ENCODE measurements around the gene EPB42.

The EPB42 gene

DNA sequence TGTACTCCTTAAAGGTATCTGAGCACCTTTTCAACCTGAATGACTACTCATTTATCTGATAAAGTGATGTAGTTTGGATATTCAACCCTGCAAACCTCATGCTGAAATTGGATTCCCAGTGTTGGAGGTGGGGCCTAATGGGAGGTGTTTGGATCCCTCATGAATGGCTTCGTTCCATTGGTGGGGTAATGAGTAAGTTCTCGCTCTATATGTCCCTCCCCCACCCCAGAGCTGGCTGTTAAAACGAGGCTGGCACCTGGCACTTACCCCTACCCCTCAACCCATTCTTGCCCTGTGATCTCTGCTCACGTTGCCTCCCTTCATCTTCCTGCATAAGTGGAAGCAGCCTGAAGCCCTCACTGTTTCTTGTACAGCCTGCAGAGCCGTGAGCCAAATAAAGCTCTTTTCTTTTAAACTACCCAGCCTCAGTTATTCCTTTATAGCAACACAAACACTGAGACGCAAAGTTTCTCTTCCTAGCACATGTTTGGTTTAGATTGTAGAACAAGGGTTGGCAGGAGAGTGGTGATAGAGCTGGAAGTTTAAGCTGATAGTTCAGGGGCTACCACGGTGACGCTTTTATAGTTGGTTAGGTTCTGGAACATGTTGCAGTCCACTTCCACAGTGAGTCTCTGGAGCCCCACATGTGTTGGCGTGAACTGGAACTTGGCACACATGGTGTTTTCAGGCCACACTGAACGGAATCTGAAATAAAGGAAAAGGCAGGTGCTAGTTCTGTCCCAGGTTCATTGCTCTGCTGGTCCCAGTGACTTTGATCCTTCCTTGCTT is 23.9 kb downstream of the EPB42 start:
- Histone ChIP-seq H3K27me3 (ENCODE audit: control insufficient read depth, insufficient read depth, low read length) (no peaks in the 10 kb centered on the region), H3K9me3 (ENCODE audit: control insufficient read depth, low read length) (no peaks in the 10 kb centered on the region), H3K27ac (no peak overlapping the region), H3K36me3 (ENCODE audit: control insufficient read depth, insufficient read depth, low read length) (no peaks in the 10 kb centered on the region), H3K9ac (no peak overlapping the region), H3K4me2 (ENCODE audit: low read length) (no peak overlapping the region), H3K4me1 (no peaks in the 10 kb centered on the region), H3K79me2 (no peaks in the 10 kb centered on the region), H3K4me3 (ENCODE audit: low read depth, low read length) (no peak overlapping the region), H2AFZ (no peak overlapping the region)
- TF ChIP-seq, protein P1, sequence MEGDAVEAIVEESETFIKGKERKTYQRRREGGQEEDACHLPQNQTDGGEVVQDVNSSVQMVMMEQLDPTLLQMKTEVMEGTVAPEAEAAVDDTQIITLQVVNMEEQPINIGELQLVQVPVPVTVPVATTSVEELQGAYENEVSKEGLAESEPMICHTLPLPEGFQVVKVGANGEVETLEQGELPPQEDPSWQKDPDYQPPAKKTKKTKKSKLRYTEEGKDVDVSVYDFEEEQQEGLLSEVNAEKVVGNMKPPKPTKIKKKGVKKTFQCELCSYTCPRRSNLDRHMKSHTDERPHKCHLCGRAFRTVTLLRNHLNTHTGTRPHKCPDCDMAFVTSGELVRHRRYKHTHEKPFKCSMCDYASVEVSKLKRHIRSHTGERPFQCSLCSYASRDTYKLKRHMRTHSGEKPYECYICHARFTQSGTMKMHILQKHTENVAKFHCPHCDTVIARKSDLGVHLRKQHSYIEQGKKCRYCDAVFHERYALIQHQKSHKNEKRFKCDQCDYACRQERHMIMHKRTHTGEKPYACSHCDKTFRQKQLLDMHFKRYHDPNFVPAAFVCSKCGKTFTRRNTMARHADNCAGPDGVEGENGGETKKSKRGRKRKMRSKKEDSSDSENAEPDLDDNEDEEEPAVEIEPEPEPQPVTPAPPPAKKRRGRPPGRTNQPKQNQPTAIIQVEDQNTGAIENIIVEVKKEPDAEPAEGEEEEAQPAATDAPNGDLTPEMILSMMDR (IDR thresholded peaks at IDR 0.05), result no peak

DNA sequence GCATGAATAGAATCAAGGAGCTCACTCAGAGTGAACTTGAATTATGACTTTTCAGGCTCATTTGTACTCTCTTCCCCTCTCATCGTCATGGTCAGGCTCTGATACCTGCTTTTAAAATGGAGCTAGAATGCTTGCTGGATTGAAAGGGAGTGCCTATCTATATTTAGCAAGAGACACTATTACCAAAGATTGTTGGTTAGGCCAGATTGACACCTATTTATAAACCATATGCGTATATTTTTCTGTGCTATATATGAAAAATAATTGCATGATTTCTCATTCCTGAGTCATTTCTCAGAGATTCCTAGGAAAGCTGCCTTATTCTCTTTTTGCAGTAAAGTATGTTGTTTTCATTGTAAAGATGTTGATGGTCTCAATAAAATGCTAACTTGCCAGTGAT is 26.0 kb downstream of the EPB42 start:
- no peaks in the 10 kb centered on the region for H3K4me1 ChIP-seq
- no peak overlapping the region for H3K9ac ChIP-seq
- H3K36me3 ChIP-seq (ENCODE audit: control insufficient read depth, insufficient read depth, low read length), result no peaks in the 10 kb centered on the region
- H3K27me3 ChIP-seq (ENCODE audit: control insufficient read depth, insufficient read depth, low read length), result no peaks in the 10 kb centered on the region
- no peaks in the 10 kb centered on the region for H3K79me2 ChIP-seq
- H3K27ac ChIP-seq, result no peak overlapping the region
- no peak overlapping the region for H3K4me3 ChIP-seq (ENCODE audit: low read depth, low read length)
- no peak overlapping the region for H3K4me2 ChIP-seq (ENCODE audit: low read length)
- H3K9me3 ChIP-seq (ENCODE audit: control insufficient read depth, low read length), result no peaks in the 10 kb centered on the region
- TF ChIP-seq, protein P1 (IDR thresholded peaks at IDR 0.05), result no peak
- no peak overlapping the region for H2AFZ ChIP-seq

- Histone ChIP-seq H3K27me3 (ENCODE audit: control insufficient read depth, insufficient read depth, low read length) (no peaks in the 10 kb centered on the region), H3K4me1 (no peaks in the 10 kb centered on the region), H3K9me3 (ENCODE audit: control insufficient read depth, low read length) (no peaks in the 10 kb centered on the region), H2AFZ (no peak overlapping the region), H3K4me2 (ENCODE audit: low read length) (no peak overlapping the region), H3K79me2 (no peaks in the 10 kb centered on the region), H3K27ac (no peak overlapping the region), H3K9ac (no peak overlapping the region), H3K4me3 (ENCODE audit: low read depth, low read length) (no peak overlapping the region), H3K36me3 (ENCODE audit: control insufficient read depth, insufficient read depth, low read length) (no peaks in the 10 kb centered on the region)
- TF ChIP-seq, protein P1 (IDR thresholded peaks at IDR 0.05), result no peak
Measured at GRCh38 chr15:43193710-43194109, 27.1 kb downstream of the EPB42 start.

- Histone ChIP-seq H3K4me3 (ENCODE audit: low read depth, low read length) (no peak overlapping the region), H3K36me3 (ENCODE audit: control insufficient read depth, insufficient read depth, low read length) (no peaks in the 10 kb centered on the region)
- TF ChIP-seq, protein P1 (IDR thresholded peaks at IDR 0.05), result no peak
Measured at GRCh38 chr15:43190178-43190577, 30.6 kb downstream of the EPB42 start.

GRCh38 chr15:43189296-43189695 is 31.5 kb downstream of the EPB42 start:
- TF ChIP-seq, protein P1 (IDR thresholded peaks at IDR 0.05), result no peak
- Histone ChIP-seq H3K9me3 (ENCODE audit: control insufficient read depth, low read length) (no peaks in the 10 kb centered on the region), H3K27ac (no peak overlapping the region), H3K4me1 (no peaks in the 10 kb centered on the region), H3K4me2 (ENCODE audit: low read length) (no peak overlapping the region), H3K36me3 (ENCODE audit: control insufficient read depth, insufficient read depth, low read length) (no peaks in the 10 kb centered on the region), H2AFZ (no peak overlapping the region), H3K9ac (no peak overlapping the region), H3K27me3 (ENCODE audit: control insufficient read depth, insufficient read depth, low read length) (no peaks in the 10 kb centered on the region), H3K79me2 (no peaks in the 10 kb centered on the region), H3K4me3 (ENCODE audit: low read depth, low read length) (no peak overlapping the region)

More at GRCh38 chr15:43190178-43190577, 30.6 kb downstream of the EPB42 start:
- Histone ChIP-seq H2AFZ (no peak overlapping the region), H3K4me2 (ENCODE audit: low read length) (no peak overlapping the region), H3K4me1 (no peaks in the 10 kb centered on the region), H3K9ac (no peak overlapping the region), H3K79me2 (no peaks in the 10 kb centered on the region), H3K27ac (no peak overlapping the region), H3K27me3 (ENCODE audit: control insufficient read depth, insufficient read depth, low read length) (no peaks in the 10 kb centered on the region), H3K9me3 (ENCODE audit: control insufficient read depth, low read length) (no peaks in the 10 kb centered on the region)

All from parathyroid adenoma (tissue), 2 donors.